Mucosa of rectum (tissue), 2 donors: ENCODE data around the gene RASL12.
A peak's percentile ranks its signal among the peaks of the same experiment; 100 is the strongest.
"Not testable (repeated sequence)": the region's sequence is repeated elsewhere in the genome, so short reads cannot be mapped to it uniquely, and the experiment has no call there.

ENCODE experiments used
- H3K27ac ChIP-seq, 2 donors: one replicate each; pipeline ENCODE4 v1.7.0; 2013; ENCODE audit warnings: inconsistent platforms in 2 of 2, low read depth in 2 of 2, low read length in 2 of 2
- H3K27me3 ChIP-seq, 2 donors: one replicate each; pipeline ENCODE4 v1.7.0; 2013; ENCODE audit warnings: low read length in 2 of 2; ENCODE audit not compliant: control insufficient read depth in 2 of 2, insufficient read depth in 2 of 2
- H3K36me3 ChIP-seq, 2 donors: one replicate each; pipeline ENCODE4 v1.7.0; 2013; ENCODE audit warnings: low read length in 2 of 2; ENCODE audit not compliant: control insufficient read depth in 2 of 2, insufficient read depth in 2 of 2
- H3K4me1 ChIP-seq, 2 donors: one replicate each; pipeline ENCODE4 v1.7.0; 2013; ENCODE audit warnings: low read length in 2 of 2, mild to moderate bottlenecking in 1 of 2; ENCODE audit not compliant: control insufficient read depth in 2 of 2, insufficient read depth in 2 of 2
- H3K4me3 ChIP-seq, 2 donors: one replicate each; pipeline ENCODE4 v1.7.0; 2013; ENCODE audit warnings: low read length in 2 of 2
- H3K9ac ChIP-seq, 2 donors: one replicate each; pipeline ENCODE4 v1.7.0; 2013; ENCODE audit warnings: low read length in 2 of 2, low read depth in 1 of 2, mild to moderate bottlenecking in 1 of 2
- H3K9me3 ChIP-seq, 2 donors: one replicate each; pipeline ENCODE4 v1.7.0; 2013; ENCODE audit warnings: low read length in 2 of 2; ENCODE audit not compliant: control insufficient read depth in 2 of 2
- donor health status: healthy.
- donor health status: Normal muscosa, but diverticular disease.

RASL12 gene

GRCh38 chr15:65075607-65076395, 8.0 kb upstream of the RASL12 start:
- H3K9me3 ChIP-seq, H3K36me3 ChIP-seq, H3K9ac ChIP-seq, H3K4me3 ChIP-seq, H3K27ac ChIP-seq, H3K27me3 ChIP-seq: not testable (repeated sequence)
- peaks cover 8 to 12% of the 10 kb centered on the region in 2 donors for H3K4me1 ChIP-seq

GRCh38 chr15:65074946-65075345, 7.2 kb upstream of the RASL12 start:
- not testable (repeated sequence) for H3K27ac ChIP-seq, H3K9me3 ChIP-seq, H3K4me3 ChIP-seq, H3K27me3 ChIP-seq, H3K9ac ChIP-seq, H3K36me3 ChIP-seq
- peaks cover 8 to 15% of the 10 kb centered on the region in 2 donors for H3K4me1 ChIP-seq

- H3K9ac ChIP-seq, result no peak overlapping the region
- H3K4me3 ChIP-seq, result no peak overlapping the region
- H3K27ac ChIP-seq, result no peak overlapping the region
- H3K27me3 ChIP-seq, result no peaks in the 10 kb centered on the region
- peaks cover 9 to 11% of the 10 kb centered on the region in 2 donors for H3K4me1 ChIP-seq
- H3K36me3 ChIP-seq, result no peaks in the 10 kb centered on the region
- H3K9me3 ChIP-seq, result no peaks in the 10 kb centered on the region
Observed at GRCh38 chr15:65072617-65073016, 4.8 kb upstream of the RASL12 start.

GRCh38 chr15:65072027-65072426, 4.2 kb upstream of the RASL12 start:
- Histone ChIP-seq H3K27ac (no peak overlapping the region), H3K9ac (no peak overlapping the region), H3K36me3 (no peaks in the 10 kb centered on the region), H3K4me3 (no peak overlapping the region), H3K9me3 (no peaks in the 10 kb centered on the region), H3K4me1 (peaks cover 9 to 10% of the 10 kb centered on the region in 2 donors), H3K27me3 (peaks cover 5% of the 10 kb centered on the region in 2 donors)

GRCh38 chr15:65071381-65071811, 3.6 kb upstream of the RASL12 start:
- H3K4me3 ChIP-seq, result no peak overlapping the region
- peaks cover 7 to 10% of the 10 kb centered on the region in 2 donors for H3K27me3 ChIP-seq
- peak overlapping the region; percentile 42 to 61 for H3K27ac ChIP-seq
- peaks cover 9 to 10% of the 10 kb centered on the region in 2 donors for H3K4me1 ChIP-seq
- no peaks in the 10 kb centered on the region for H3K36me3 ChIP-seq
- no peak overlapping the region for H3K9ac ChIP-seq
- H3K9me3 ChIP-seq, result no peaks in the 10 kb centered on the region

- Histone ChIP-seq H3K4me3 (no peak overlapping the region), H3K27ac (peak overlapping the region; percentile 40 to 52), H3K4me1 (peaks cover 9 to 10% of the 10 kb centered on the region in 2 donors)
Observed at GRCh38 chr15:65069779-65070546, 2.2 kb upstream of the RASL12 start.

GRCh38 chr15:65069179-65069578, 1.4 kb upstream of the RASL12 start:
- H3K27me3 ChIP-seq, result peaks cover 10 to 13% of the 10 kb centered on the region in 2 donors
- H3K27ac ChIP-seq, result peak overlapping the region in 1 of 2 donors; percentile 74
- H3K9ac ChIP-seq, result no peak overlapping the region
- no peaks in the 10 kb centered on the region for H3K36me3 ChIP-seq
- H3K9me3 ChIP-seq, result no peaks in the 10 kb centered on the region
- H3K4me3 ChIP-seq, result no peak overlapping the region
- peaks cover 9 to 10% of the 10 kb centered on the region in 2 donors for H3K4me1 ChIP-seq

More at GRCh38 chr15:65069779-65070546, 2.2 kb upstream of the RASL12 start:
- Histone ChIP-seq H3K9me3 (no peaks in the 10 kb centered on the region), H3K27me3 (peaks cover 10 to 13% of the 10 kb centered on the region in 2 donors), H3K36me3 (no peaks in the 10 kb centered on the region), H3K9ac (no peak overlapping the region)

- Histone ChIP-seq H3K9me3 (no peaks in the 10 kb centered on the region), H3K4me1 (peaks cover 10% of the 10 kb centered on the region in 2 donors), H3K36me3 (no peaks in the 10 kb centered on the region), H3K9ac (peak overlapping the region in 1 of 2 donors; percentile 63), H3K27me3 (peaks cover 10 to 13% of the 10 kb centered on the region in 2 donors), H3K27ac (peak overlapping the region; percentile 59 to 74), H3K4me3 (peak overlapping the region in 1 of 2 donors; percentile 55)
Observed at GRCh38 chr15:65068403-65068788, 605 bp upstream of the RASL12 start.

GRCh38 chr15:65067317-65067644, 510 bp downstream of the RASL12 start:
- peaks cover 10 to 11% of the 10 kb centered on the region in 2 donors for H3K4me1 ChIP-seq
- H3K9ac ChIP-seq, result peak overlapping the region in 1 of 2 donors; percentile 63
- no peaks in the 10 kb centered on the region for H3K36me3 ChIP-seq
- H3K27ac ChIP-seq, result peak overlapping the region; percentile 59 to 74
- peaks cover 10 to 13% of the 10 kb centered on the region in 2 donors for H3K27me3 ChIP-seq
- no peaks in the 10 kb centered on the region for H3K9me3 ChIP-seq
- H3K4me3 ChIP-seq, result peak overlapping the region; percentile 55 to 69
